Glutamatergic neuron (in vitro differentiated cells): ENCODE measurements around the gene ASB10. TPM values are rescaled to one million over a fixed set of nuclear protein-coding genes. Genes with fewer than 3 reads are reported as not detected.
A peak's percentile ranks its signal among the peaks of the same experiment; 100 is the strongest.

Experiments
- DNase-seq: peaks from one replicate; pipeline ENCODE4 v3.0.0; 2022
- H3K27ac Mint-ChIP-seq: one replicate; pipeline ENCODE4 v1.8.0; 2020; ENCODE audit warnings: mild to moderate bottlenecking, mixed read lengths, inconsistent platforms; ENCODE audit not compliant: unreplicated experiment
- H3K27me3 Mint-ChIP-seq: one replicate; pipeline ENCODE4 v1.8.0; 2020; ENCODE audit warnings: mild to moderate bottlenecking, moderate library complexity, mixed read lengths, inconsistent platforms; ENCODE audit not compliant: unreplicated experiment
- H3K36me3 Mint-ChIP-seq: one replicate; pipeline ENCODE4 v1.8.0; 2020; ENCODE audit warnings: mild to moderate bottlenecking, mixed read lengths, inconsistent platforms; ENCODE audit not compliant: unreplicated experiment
- H3K4me1 Mint-ChIP-seq: one replicate; pipeline ENCODE4 v1.8.0; 2020; ENCODE audit warnings: mild to moderate bottlenecking, low read depth, mixed read lengths, inconsistent platforms; ENCODE audit not compliant: unreplicated experiment
- H3K4me3 Mint-ChIP-seq: one replicate; pipeline ENCODE4 v1.8.0; 2020; ENCODE audit warnings: mild to moderate bottlenecking, mixed read lengths, inconsistent platforms; ENCODE audit not compliant: unreplicated experiment
- H3K9me3 Mint-ChIP-seq: one replicate; pipeline ENCODE4 v1.8.0; 2020; ENCODE audit warnings: mild to moderate bottlenecking, moderate library complexity, mixed read lengths, inconsistent platforms; ENCODE audit not compliant: unreplicated experiment
- CTCF ChIP-seq: fragments of 200-600 bp; sonication (generic); IDR thresholded peaks from one replicate; pipeline ENCODE4 v1.5.0; 2021; ENCODE audit not compliant: partially characterized antibody, unreplicated experiment
- total RNA-seq: library from RNA; stranded (reverse); fragmentation: NEBNext Ultra II Directional; extraction: Animal tissue kit (Norgen Biotek cat#: 25700); gene quantifications from one replicate; pipeline ENCODE4 v1.2.1, GENCODE V29; 2021; ENCODE audit not compliant: unreplicated experiment

Gene ASB10
- total RNA-seq, 1 donor from 2014 or later: not detected

- Mint-ChIP-seq H3K27ac (no peak overlapping the region), H3K9me3 (peaks cover 22% of the 10 kb centered on the region), H3K27me3 (peaks cover 29% of the 10 kb centered on the region), H3K36me3 (no peaks in the 10 kb centered on the region), H3K4me1 (peaks cover 16% of the 10 kb centered on the region), H3K4me3 (no peak overlapping the region)
- DNase-seq: no peak
- no peak for TF ChIP-seq CTCF
These were observed 56.3 kb downstream of the ASB10 start for GRCh38 chr7:151130741-151131157.

- Mint-ChIP-seq H3K4me3 (no peak overlapping the region), H3K27me3 (peaks cover 32% of the 10 kb centered on the region), H3K4me1 (peaks cover 17% of the 10 kb centered on the region), H3K36me3 (no peaks in the 10 kb centered on the region), H3K27ac (peak overlapping the region; percentile 12), H3K9me3 (peaks cover 21% of the 10 kb centered on the region)
- DNase-seq: no peak
- TF ChIP-seq CTCF: no peak
These were observed 57.0 kb downstream of the ASB10 start for GRCh38 chr7:151129960-151130591.

GRCh38 chr7:151129117-151129959 is 57.7 kb downstream of the ASB10 start:
- peaks cover 24% of the 10 kb centered on the region for H3K4me1 Mint-ChIP-seq
- H3K27me3 Mint-ChIP-seq: peaks cover 32% of the 10 kb centered on the region
- no peak overlapping the region for H3K27ac Mint-ChIP-seq
- H3K9me3 Mint-ChIP-seq: peaks cover 26% of the 10 kb centered on the region
- no peak for DNase-seq
- no peak overlapping the region for H3K4me3 Mint-ChIP-seq
- H3K36me3 Mint-ChIP-seq: no peaks in the 10 kb centered on the region
- TF ChIP-seq CTCF: no peak

GRCh38 chr7:151128716-151129115 is 58.3 kb downstream of the ASB10 start:
- H3K36me3 Mint-ChIP-seq: no peaks in the 10 kb centered on the region
- no peak for TF ChIP-seq CTCF
- DNase-seq: no peak
- peaks cover 32% of the 10 kb centered on the region for H3K27me3 Mint-ChIP-seq
- peaks cover 27% of the 10 kb centered on the region for H3K9me3 Mint-ChIP-seq
- no peak overlapping the region for H3K4me3 Mint-ChIP-seq
- H3K4me1 Mint-ChIP-seq: peaks cover 30% of the 10 kb centered on the region
- peak overlapping the region; percentile 48 for H3K27ac Mint-ChIP-seq

- H3K36me3 Mint-ChIP-seq: no peaks in the 10 kb centered on the region
- no peak for TF ChIP-seq CTCF
- H3K27me3 Mint-ChIP-seq: peaks cover 34% of the 10 kb centered on the region
- H3K27ac Mint-ChIP-seq: no peak overlapping the region
- no peak for DNase-seq
- peak overlapping the region; percentile 79 for H3K4me3 Mint-ChIP-seq
- H3K4me1 Mint-ChIP-seq: peaks cover 31% of the 10 kb centered on the region
- H3K9me3 Mint-ChIP-seq: peaks cover 24% of the 10 kb centered on the region
These were observed 58.9 kb downstream of the ASB10 start for GRCh38 chr7:151128144-151128543.
